Measurements from ENCODE around the gene GRM3.

DNA sequence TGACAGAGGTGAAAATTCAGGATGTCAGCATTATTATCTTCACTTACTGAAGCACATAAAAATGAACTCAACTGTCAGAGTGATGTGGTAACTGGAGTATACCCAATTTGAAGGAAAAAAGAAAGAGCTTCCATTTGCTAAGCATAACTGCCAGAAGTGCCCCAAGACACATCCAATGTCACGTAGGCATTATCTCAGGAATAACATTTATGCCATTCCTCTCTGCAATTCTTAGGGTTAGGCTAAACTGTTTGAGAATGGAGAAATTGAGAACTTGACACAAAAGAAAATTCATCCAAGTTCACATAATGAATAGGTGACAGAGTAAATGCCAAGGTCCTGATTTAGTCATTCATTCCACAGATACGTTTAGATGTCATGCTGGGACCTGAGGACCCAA, 148.6 kb downstream of the GRM3 start:
- TF ChIP-seq POLR2A (IDR thresholded peaks at IDR 0.05): no peak
- TF ChIP-seq, protein P1, sequence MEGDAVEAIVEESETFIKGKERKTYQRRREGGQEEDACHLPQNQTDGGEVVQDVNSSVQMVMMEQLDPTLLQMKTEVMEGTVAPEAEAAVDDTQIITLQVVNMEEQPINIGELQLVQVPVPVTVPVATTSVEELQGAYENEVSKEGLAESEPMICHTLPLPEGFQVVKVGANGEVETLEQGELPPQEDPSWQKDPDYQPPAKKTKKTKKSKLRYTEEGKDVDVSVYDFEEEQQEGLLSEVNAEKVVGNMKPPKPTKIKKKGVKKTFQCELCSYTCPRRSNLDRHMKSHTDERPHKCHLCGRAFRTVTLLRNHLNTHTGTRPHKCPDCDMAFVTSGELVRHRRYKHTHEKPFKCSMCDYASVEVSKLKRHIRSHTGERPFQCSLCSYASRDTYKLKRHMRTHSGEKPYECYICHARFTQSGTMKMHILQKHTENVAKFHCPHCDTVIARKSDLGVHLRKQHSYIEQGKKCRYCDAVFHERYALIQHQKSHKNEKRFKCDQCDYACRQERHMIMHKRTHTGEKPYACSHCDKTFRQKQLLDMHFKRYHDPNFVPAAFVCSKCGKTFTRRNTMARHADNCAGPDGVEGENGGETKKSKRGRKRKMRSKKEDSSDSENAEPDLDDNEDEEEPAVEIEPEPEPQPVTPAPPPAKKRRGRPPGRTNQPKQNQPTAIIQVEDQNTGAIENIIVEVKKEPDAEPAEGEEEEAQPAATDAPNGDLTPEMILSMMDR (IDR thresholded peaks at IDR 0.05): no peak
